GM18909 (cell line): ENCODE measurements around the gene HCN2.

Experiments
- ATAC-seq: cut with Tn5 transposase; IDR thresholded peaks from one replicate; pipeline ENCODE4 v1.9.1; 2021; ENCODE audit warnings: mild to moderate bottlenecking; ENCODE audit not compliant: unreplicated experiment, poor library complexity

The HCN2 gene

GRCh38 chr19:650121-650520 is 60.4 kb downstream of the HCN2 start:
- no peak for ATAC-seq

- ATAC-seq = no peak
These were observed 61.6 kb downstream of the HCN2 start for GRCh38 chr19:651114-651818.

- ATAC-seq = no peak
These were observed 62.3 kb downstream of the HCN2 start for GRCh38 chr19:651991-652390.

DNA sequence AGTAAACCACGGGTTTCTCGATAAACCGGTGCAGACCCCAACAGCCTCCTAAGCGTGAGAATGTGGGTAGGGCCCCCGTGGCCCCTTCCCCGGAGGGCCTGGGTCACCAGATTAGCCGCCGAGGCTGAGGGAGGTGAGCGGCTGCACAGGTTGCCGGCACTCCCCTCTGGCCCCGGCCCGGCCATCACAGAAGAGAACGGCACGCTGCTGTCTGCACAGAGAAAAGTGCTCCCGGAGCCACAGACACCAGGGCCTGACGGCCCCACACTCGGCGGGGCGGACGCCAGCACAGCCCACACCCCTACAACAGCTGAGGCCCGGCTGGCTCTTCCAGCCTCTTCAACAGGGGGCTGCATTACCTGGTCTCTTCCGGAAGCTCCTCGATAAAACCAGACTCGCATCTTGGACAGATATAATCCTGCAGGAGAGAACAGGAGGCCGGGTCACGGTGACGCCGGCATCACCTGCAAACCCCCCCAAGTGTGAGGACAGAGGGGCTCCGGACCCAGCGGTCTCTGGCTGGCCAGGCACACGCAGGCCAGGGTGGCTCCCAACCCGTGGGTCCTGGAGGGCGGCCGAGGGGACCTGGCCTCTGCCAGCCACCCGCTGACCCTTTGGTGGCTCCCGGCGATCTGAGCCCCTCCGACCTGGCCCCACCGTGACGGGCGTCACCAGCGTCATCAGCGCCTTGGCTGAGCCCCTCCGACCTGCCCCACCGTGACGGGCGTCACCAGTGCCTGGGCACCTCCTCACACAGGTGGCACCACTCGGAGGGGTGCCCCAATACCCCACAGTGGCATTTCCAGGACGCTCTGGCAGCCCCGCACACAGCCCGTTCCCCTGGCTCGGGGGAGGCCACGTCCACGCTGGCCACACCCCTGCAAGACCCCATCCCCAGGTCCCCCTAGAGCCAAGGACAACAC is 63.0 kb downstream of the HCN2 start:
- no peak for ATAC-seq

- no peak for ATAC-seq
These were observed 63.7 kb downstream of the HCN2 start for GRCh38 chr19:653425-653824.

- no peak for ATAC-seq
These were observed 66.0 kb downstream of the HCN2 start for GRCh38 chr19:655691-656090.

- ATAC-seq = no peak
These were observed 67.3 kb downstream of the HCN2 start for GRCh38 chr19:656751-657559.

- no peak for ATAC-seq
These were observed 67.9 kb downstream of the HCN2 start for GRCh38 chr19:657611-658010.

DNA sequence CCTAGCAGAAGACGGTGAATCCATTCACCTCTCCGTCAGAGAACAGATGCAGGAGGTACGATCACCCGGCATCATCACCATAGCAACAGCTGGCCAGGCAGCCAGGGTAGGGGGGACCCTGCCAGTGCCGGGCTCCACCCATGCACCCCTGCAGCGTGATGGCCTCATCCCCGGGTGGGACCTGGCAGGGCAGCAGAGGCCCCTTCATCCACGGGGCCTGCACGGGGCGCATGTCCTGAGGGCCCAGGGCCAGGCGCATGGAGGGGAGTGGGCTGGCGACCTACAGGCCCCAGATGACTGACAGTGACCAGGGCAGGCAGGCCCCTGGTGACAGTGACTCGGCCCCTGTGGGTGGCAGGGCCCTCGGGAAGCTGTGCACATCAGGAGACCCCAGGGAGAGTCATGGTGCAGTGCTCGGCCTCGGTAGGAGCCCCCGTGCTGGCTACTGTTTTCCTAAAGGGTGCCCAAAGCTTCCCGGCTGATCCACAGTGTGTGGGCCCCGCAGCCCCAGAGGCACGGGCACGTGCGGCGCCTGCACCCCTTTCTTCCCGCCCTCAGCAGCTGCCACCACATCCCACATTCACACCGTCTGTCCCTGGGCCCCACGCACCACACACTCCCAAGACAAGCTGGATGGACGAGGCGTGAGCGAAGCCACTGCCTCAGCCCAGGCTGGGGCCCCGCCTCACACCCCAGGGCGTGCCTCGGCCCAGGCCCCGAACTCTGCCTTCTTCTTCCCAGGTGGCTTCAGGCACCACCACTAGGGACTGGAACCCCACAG is 68.6 kb downstream of the HCN2 start:
- ATAC-seq = no peak

DNA sequence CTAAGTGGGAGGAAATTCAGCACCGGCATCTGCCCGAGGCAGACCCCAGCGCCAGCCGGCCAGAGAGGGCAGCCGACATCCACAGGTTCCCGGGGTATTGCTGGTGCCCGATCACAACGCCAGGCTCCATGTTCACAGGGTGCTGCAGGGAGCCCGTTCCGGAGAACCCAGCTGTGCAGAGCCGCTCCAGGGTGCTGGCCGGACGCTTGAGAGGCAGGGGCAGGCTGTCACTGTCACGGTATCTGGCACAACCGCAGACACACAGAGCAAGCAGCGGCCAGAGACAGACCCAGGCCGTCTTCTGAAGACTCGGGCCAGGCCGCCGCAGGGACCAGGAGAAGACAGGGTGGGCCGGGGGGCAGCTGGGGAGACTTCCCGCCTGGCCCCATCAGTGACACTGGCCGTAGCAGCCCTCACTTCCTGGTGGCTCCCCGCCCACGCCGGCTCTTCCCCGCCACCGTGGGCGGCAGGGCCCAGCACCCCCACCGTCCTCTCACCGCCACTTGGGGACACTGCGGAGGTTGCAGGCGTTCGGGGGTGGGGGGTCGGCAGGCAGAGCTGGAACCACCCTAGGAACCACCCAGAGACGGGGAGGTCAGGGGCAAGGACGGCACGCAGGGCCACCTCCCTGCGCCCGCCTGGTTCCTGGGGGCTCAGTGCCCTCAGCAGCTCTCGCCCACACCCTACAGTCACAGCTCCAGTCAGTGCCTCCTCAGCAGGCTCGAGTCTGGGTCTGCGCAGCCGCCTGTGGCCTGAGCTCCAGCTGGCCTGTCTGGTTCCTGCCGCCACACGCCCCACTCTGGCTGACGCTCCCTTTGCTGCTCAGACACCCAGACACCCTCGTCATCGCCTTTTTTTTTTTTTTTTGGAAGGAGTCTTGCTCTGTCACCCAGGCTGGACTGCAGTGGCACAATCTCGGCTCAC is 69.5 kb downstream of the HCN2 start:
- no peak for ATAC-seq

GRCh38 chr19:660793-661426 is 71.2 kb downstream of the HCN2 start:
- ATAC-seq = no peak

DNA sequence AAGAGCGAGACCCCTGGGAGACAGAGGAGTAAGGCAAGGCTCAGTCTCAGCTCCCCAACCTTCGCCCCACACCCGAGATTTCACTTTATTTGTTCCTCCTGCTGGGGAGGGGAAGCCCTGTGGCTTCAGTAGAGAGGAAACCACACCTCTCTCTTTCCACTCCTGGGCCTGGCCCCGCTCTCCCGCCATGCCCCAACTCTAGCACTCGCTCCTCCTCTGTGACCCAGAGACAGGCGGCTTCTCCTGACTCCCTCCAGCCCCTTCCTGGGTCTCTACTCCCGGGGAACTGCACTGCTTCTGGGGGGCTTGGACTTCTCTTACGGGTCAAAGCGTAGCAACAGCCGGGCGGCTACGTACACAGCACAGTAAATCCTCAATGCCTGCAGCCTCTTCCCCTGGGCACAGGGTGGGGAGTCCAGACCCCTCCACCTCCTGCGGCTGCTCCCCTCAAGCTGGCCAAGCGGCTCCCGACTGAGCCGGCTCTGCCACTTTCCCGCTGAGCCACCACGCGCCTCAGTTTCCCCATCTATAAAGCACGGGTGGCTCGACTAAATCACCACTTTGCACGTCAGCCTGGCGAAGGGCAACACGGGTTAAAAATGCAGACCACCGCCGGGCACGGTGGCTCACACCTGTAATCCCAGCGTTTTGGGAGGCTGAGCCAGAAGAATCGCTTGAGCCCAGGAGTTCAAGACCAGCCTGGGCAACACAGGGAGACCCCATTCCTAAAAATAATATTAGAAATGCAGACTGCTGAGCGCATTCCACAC is 71.9 kb downstream of the HCN2 start:
- ATAC-seq = no peak

DNA sequence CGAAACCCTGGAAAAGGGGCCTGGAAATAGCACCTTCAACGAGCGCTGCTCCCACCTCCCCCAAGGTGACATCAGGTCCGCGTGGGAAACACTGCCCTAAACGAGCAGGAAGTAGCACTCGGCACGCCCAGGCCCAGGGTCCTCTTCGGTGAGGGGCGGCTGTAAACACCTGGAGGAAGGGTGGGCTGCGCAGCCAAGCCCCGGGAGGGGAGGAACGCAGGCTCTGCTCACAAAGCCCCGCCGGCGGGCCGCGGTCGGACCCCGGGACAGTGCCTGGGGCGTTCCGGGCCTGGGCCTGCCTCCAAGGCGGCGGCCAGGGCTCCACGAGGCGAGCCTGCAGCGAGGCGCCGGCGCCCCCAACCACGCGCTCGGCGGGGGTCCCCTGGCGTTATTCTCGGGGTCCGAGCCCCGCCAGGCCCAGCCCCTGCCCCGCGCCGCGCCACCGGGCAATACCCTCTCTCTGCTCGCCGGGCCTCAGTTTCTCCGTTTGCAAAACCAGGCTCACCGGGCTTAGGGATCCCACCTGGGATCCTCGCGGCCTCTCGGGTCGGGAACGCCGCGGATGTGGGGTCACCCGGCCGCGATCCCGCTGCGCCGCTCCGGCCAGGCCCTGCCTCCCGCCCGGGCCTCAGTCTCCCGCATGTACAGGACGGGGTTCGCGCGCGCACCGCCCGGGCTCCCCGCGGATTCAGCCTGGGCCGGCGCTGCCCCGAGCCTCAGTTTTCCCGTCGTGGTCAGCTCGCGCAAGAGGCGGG is 72.7 kb downstream of the HCN2 start:
- peak; percentile 15 for ATAC-seq

DNA sequence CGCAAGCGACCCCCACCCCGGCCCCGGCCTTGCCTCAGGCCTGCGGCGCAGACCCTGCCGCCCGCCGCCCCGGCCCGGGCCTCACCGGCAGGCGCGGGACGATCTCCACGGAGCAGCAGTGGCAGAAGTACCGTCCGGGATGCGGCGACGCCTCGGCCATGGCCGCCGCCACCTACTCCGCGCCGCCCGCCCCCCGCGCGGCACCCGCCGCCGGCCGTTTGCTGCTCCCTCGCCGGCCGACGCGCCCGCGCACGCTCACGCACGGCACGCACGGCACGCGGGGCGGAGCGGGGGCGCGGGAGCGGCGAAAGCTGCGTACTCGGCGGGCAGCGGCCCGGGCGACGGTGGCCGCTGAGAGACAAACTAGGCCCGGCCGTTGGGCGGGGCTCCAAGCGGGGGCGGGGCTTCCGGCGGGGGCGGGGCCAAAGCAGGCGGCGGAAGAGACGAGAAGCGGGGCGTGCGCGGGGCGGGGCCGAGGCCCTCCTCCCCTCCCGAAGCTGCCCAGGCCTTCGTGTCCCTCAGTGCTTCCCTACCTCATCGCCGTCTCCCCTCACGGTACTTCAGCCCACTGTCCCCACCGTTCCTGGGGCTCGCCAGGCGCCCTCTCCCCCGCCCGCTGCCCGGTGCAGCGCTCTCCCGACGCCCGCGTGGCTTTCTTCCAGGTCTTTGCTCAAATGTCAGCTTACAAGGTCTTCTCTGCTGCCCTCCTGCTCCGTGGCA is 73.4 kb downstream of the HCN2 start, which contains the start of gene RNF126:
RNF126 (minus strand) TSS at position 253 of the 720 bp plus-strand sequence; CDS start at position 160, 93 bp downstream.
- peak; percentile 56 for ATAC-seq

GRCh38 chr19:663682-664117 is 74.0 kb downstream of the HCN2 start:
- no peak for ATAC-seq

DNA sequence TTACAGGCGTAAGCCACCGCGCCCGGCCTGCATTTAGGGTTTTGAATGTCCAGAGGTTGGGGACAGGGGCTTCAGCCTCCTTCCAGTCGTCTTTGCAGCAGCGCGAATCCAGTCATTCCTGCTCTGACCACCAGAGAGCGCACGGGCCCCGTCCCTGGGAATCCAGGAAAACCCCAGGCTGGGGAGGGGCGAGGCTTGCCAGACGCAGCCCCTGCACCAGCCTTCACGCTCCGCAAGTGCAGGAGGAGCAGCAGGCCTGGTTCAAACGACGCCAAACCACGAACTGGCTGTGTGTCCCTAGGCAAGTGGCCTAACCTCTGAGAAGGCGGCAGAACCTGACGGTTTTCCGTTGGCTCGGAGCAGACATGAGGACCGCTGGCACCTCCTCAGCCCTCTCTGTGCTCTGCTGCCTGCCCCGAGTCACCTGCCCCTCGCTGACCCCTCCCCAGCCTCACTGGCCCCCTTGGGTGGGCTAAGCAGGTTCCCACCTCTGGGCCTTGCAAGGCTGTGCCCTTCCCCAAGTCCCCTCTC is 75.3 kb downstream of the HCN2 start:
- ATAC-seq = no peak
